Activated naive CD4-positive, alpha-beta T cell treated with anti-CD3 and anti-CD28 coated beads, Interleukin-2, amount 50 U/mL, for 24 hours (primary cell): ENCODE measurements around the gene C2CD3.

Experiments used
- H3K27ac Mint-ChIP-seq: one replicate; pipeline ENCODE4 v1.8.0; 2021; ENCODE audit warnings: mild to moderate bottlenecking, mixed read lengths
- H3K27me3 Mint-ChIP-seq: one replicate; pipeline ENCODE4 v1.8.0; 2021; ENCODE audit warnings: mixed read lengths
- H3K36me3 Mint-ChIP-seq: one replicate; pipeline ENCODE4 v1.8.0; 2021; ENCODE audit warnings: mixed read lengths
- H3K4me1 Mint-ChIP-seq: one replicate; pipeline ENCODE4 v1.8.0; 2021; ENCODE audit warnings: mixed read lengths
- H3K4me3 Mint-ChIP-seq: one replicate; pipeline ENCODE4 v1.8.0; 2021; ENCODE audit warnings: mild to moderate bottlenecking, mixed read lengths
- H3K9me3 Mint-ChIP-seq: one replicate; pipeline ENCODE4 v1.8.0; 2021; ENCODE audit warnings: mixed read lengths

Gene C2CD3

GRCh38 chr11:74179234-74180052 lies 8.6 kb upstream of the C2CD3 start:
- Mint-ChIP-seq H3K9me3 (no peaks in the 10 kb centered on the region), H3K4me3 (no peak overlapping the region), H3K27ac (no peak overlapping the region), H3K36me3 (peaks cover 10% of the 10 kb centered on the region), H3K27me3 (no peaks in the 10 kb centered on the region), H3K4me1 (peaks cover 31% of the 10 kb centered on the region)

GRCh38 chr11:74175920-74176319 lies 5.1 kb upstream of the C2CD3 start:
- peaks cover 34% of the 10 kb centered on the region for H3K4me1 Mint-ChIP-seq
- H3K36me3 Mint-ChIP-seq: peaks cover 8% of the 10 kb centered on the region
- no peak overlapping the region for H3K27ac Mint-ChIP-seq
- no peaks in the 10 kb centered on the region for H3K9me3 Mint-ChIP-seq
- no peaks in the 10 kb centered on the region for H3K27me3 Mint-ChIP-seq
- no peak overlapping the region for H3K4me3 Mint-ChIP-seq

GRCh38 chr11:74171997-74172396 lies 1.2 kb upstream of the C2CD3 start:
- Mint-ChIP-seq H3K27me3 (no peaks in the 10 kb centered on the region), H3K9me3 (no peaks in the 10 kb centered on the region), H3K36me3 (no peaks in the 10 kb centered on the region), H3K27ac (no peak overlapping the region), H3K4me1 (peaks cover 21% of the 10 kb centered on the region), H3K4me3 (no peak overlapping the region)

- H3K4me1 Mint-ChIP-seq: peaks cover 24% of the 10 kb centered on the region
- no peaks in the 10 kb centered on the region for H3K9me3 Mint-ChIP-seq
- peaks cover 4% of the 10 kb centered on the region for H3K36me3 Mint-ChIP-seq
- no peaks in the 10 kb centered on the region for H3K27me3 Mint-ChIP-seq
- H3K27ac Mint-ChIP-seq: no peak overlapping the region
- no peak overlapping the region for H3K4me3 Mint-ChIP-seq
Measured at GRCh38 chr11:74171630-74171968, 797 bp upstream of the C2CD3 start.

GRCh38 chr11:74169738-74170458 lies 904 bp downstream of the C2CD3 start:
- H3K4me3 Mint-ChIP-seq: no peak overlapping the region
- no peaks in the 10 kb centered on the region for H3K9me3 Mint-ChIP-seq
- peaks cover 10% of the 10 kb centered on the region for H3K36me3 Mint-ChIP-seq
- H3K4me1 Mint-ChIP-seq: peaks cover 17% of the 10 kb centered on the region
- H3K27me3 Mint-ChIP-seq: no peaks in the 10 kb centered on the region
- H3K27ac Mint-ChIP-seq: no peak overlapping the region

- no peak overlapping the region for H3K27ac Mint-ChIP-seq
Measured at GRCh38 chr11:74168838-74169237, 2.0 kb downstream of the C2CD3 start.

GRCh38 chr11:74162681-74163467 lies 7.9 kb downstream of the C2CD3 start:
- Mint-ChIP-seq H3K36me3 (peaks cover 23% of the 10 kb centered on the region), H3K27ac (no peak overlapping the region), H3K4me1 (peaks cover 34% of the 10 kb centered on the region), H3K4me3 (no peak overlapping the region), H3K27me3 (no peaks in the 10 kb centered on the region), H3K9me3 (no peaks in the 10 kb centered on the region)

More at GRCh38 chr11:74168838-74169237, 2.0 kb downstream of the C2CD3 start:
- H3K9me3 Mint-ChIP-seq: no peaks in the 10 kb centered on the region
- peaks cover 12% of the 10 kb centered on the region for H3K36me3 Mint-ChIP-seq
- no peaks in the 10 kb centered on the region for H3K27me3 Mint-ChIP-seq
- H3K4me1 Mint-ChIP-seq: peaks cover 14% of the 10 kb centered on the region
- H3K4me3 Mint-ChIP-seq: no peak overlapping the region

GRCh38 chr11:74159642-74160041 lies 11.2 kb downstream of the C2CD3 start:
- Mint-ChIP-seq H3K4me1 (peaks cover 34% of the 10 kb centered on the region), H3K27me3 (no peaks in the 10 kb centered on the region), H3K4me3 (no peak overlapping the region), H3K36me3 (peaks cover 20% of the 10 kb centered on the region), H3K9me3 (no peaks in the 10 kb centered on the region), H3K27ac (no peak overlapping the region)

GRCh38 chr11:74157169-74157568 lies 13.6 kb downstream of the C2CD3 start:
- Mint-ChIP-seq H3K4me1 (peaks cover 28% of the 10 kb centered on the region), H3K36me3 (peaks cover 30% of the 10 kb centered on the region), H3K27ac (no peak overlapping the region), H3K9me3 (no peaks in the 10 kb centered on the region), H3K4me3 (no peak overlapping the region), H3K27me3 (no peaks in the 10 kb centered on the region)

- no peaks in the 10 kb centered on the region for H3K9me3 Mint-ChIP-seq
- no peak overlapping the region for H3K27ac Mint-ChIP-seq
- peaks cover 21% of the 10 kb centered on the region for H3K4me1 Mint-ChIP-seq
- no peak overlapping the region for H3K4me3 Mint-ChIP-seq
- no peaks in the 10 kb centered on the region for H3K27me3 Mint-ChIP-seq
- peaks cover 29% of the 10 kb centered on the region for H3K36me3 Mint-ChIP-seq
Measured at GRCh38 chr11:74154620-74155281, 16.1 kb downstream of the C2CD3 start.

- Mint-ChIP-seq H3K27me3 (no peaks in the 10 kb centered on the region), H3K4me3 (no peak overlapping the region), H3K27ac (no peak overlapping the region), H3K36me3 (peaks cover 30% of the 10 kb centered on the region), H3K9me3 (no peaks in the 10 kb centered on the region), H3K4me1 (peaks cover 30% of the 10 kb centered on the region)
Measured at GRCh38 chr11:74153224-74153623, 17.6 kb downstream of the C2CD3 start.

- H3K4me3 Mint-ChIP-seq: no peak overlapping the region
- H3K27ac Mint-ChIP-seq: no peak overlapping the region
- H3K9me3 Mint-ChIP-seq: no peaks in the 10 kb centered on the region
- peaks cover 19% of the 10 kb centered on the region for H3K36me3 Mint-ChIP-seq
- peaks cover 20% of the 10 kb centered on the region for H3K4me1 Mint-ChIP-seq
- no peaks in the 10 kb centered on the region for H3K27me3 Mint-ChIP-seq
Measured at GRCh38 chr11:74147199-74147929, 23.4 kb downstream of the C2CD3 start.

- peaks cover 14% of the 10 kb centered on the region for H3K36me3 Mint-ChIP-seq
Measured at GRCh38 chr11:74144592-74144991, 26.2 kb downstream of the C2CD3 start.

GRCh38 chr11:74142624-74143023 lies 28.2 kb downstream of the C2CD3 start:
- peaks cover 19% of the 10 kb centered on the region for H3K36me3 Mint-ChIP-seq
- H3K4me1 Mint-ChIP-seq: peaks cover 8% of the 10 kb centered on the region
- H3K4me3 Mint-ChIP-seq: no peak overlapping the region
- no peak overlapping the region for H3K27ac Mint-ChIP-seq
- H3K27me3 Mint-ChIP-seq: no peaks in the 10 kb centered on the region
- no peaks in the 10 kb centered on the region for H3K9me3 Mint-ChIP-seq

More at GRCh38 chr11:74144592-74144991, 26.2 kb downstream of the C2CD3 start:
- peaks cover 15% of the 10 kb centered on the region for H3K4me1 Mint-ChIP-seq
- H3K27me3 Mint-ChIP-seq: no peaks in the 10 kb centered on the region
- no peak overlapping the region for H3K27ac Mint-ChIP-seq
- H3K4me3 Mint-ChIP-seq: no peak overlapping the region
- no peaks in the 10 kb centered on the region for H3K9me3 Mint-ChIP-seq

- H3K4me1 Mint-ChIP-seq: peaks cover 8% of the 10 kb centered on the region
- no peak overlapping the region for H3K4me3 Mint-ChIP-seq
Measured at GRCh38 chr11:74141908-74142307, 28.9 kb downstream of the C2CD3 start.

More at GRCh38 chr11:74141908-74142307, 28.9 kb downstream of the C2CD3 start:
- no peaks in the 10 kb centered on the region for H3K27me3 Mint-ChIP-seq
- no peaks in the 10 kb centered on the region for H3K9me3 Mint-ChIP-seq
- peaks cover 21% of the 10 kb centered on the region for H3K36me3 Mint-ChIP-seq
- H3K27ac Mint-ChIP-seq: no peak overlapping the region
